Measurements from ENCODE around the gene TICAM2.

- no peak for TF ChIP-seq CTCF (IDR thresholded peaks at IDR 0.05)
- no peak for TF ChIP-seq POLR2A (IDR thresholded peaks at IDR 0.05)
- TF ChIP-seq POLR2AphosphoS5 (IDR thresholded peaks at IDR 0.05) = no peak
Measured at GRCh38 chr5:115637507-115637906, 35.2 kb upstream of the TICAM2 start.

All from breast epithelium (tissue), 3 donors.